ENCODE results near the gene SLC44A4. TPM values are rescaled to one million over a fixed set of nuclear protein-coding genes. Genes with fewer than 3 reads are reported as not detected.
"Not testable (repeated sequence)": the region's sequence is repeated elsewhere in the genome, so short reads cannot be mapped to it uniquely, and the experiment has no call there.

The SLC44A4 gene
- total RNA-seq, 1 experiment from 2014 or later = not detected

DNA sequence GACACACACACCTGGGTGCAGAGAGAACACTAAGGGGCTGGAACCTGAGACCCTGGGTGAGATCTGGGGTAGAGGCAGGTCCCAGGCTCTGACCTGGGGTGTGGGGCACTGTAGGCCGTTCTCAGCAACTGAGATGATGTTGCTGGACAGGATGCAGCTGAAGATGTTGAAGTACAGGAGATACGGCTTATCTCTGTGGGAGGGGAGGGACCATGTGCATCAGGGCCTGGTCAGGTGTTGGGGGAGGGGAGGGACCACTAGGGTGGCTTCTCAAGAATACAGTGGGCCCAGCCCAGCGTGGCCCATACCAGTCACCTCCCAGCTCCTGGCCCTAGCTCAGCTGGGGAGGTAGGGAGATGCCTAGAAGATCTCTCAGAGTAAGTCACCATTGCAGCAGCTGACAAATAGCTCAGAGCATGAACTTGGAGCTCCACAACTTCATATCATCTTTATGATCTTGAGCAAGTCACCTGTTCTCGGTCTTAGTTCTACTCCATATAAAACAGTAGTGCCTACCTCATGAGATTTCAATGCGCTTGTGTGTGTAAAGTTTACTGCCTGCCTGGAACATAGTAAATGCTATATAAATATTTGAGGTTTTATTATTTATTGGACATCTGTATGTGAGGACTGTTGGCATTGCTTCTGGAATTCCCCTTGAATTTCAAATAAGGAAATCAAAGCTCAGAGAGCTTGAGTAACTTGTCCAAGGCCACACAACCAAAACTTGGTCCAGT, 3.8 kb downstream of the SLC44A4 start:
- H3K79me2 ChIP-seq (ENCODE audit: low read length) = no peaks in the 10 kb centered on the region
- H3K36me3 ChIP-seq (ENCODE audit: insufficient read depth, low read length) = peaks cover 3% of the 10 kb centered on the region; the same call in 1 of the 2 replicates
- H3K9me2 ChIP-seq (replicated peaks; ENCODE audit: insufficient read depth, low read length) = no peaks in the 10 kb centered on the region
- H3K4me3 ChIP-seq (ENCODE audit: low read length) = no peak overlapping the region
- H2AFZ ChIP-seq (ENCODE audit: low read length) = no peak overlapping the region
- no peak for DNase-seq
- no peaks in the 10 kb centered on the region for H4K20me1 ChIP-seq (ENCODE audit: insufficient read depth, low read depth, low read length)
- H3K4me1 ChIP-seq (ENCODE audit: low read length) = no peaks in the 10 kb centered on the region
- no peak overlapping the region for H3K4me2 ChIP-seq (ENCODE audit: low read depth, low read length, poor library complexity, severe bottlenecking)
- H3K9me3 ChIP-seq (ENCODE audit: low read length) = no peaks in the 10 kb centered on the region
- no peaks in the 10 kb centered on the region for H3K27me3 ChIP-seq (ENCODE audit: low read length)
- H3K9ac ChIP-seq (ENCODE audit: low read length) = no peak overlapping the region
- no peak overlapping the region for H3K27ac ChIP-seq (ENCODE audit: low read length)

DNA sequence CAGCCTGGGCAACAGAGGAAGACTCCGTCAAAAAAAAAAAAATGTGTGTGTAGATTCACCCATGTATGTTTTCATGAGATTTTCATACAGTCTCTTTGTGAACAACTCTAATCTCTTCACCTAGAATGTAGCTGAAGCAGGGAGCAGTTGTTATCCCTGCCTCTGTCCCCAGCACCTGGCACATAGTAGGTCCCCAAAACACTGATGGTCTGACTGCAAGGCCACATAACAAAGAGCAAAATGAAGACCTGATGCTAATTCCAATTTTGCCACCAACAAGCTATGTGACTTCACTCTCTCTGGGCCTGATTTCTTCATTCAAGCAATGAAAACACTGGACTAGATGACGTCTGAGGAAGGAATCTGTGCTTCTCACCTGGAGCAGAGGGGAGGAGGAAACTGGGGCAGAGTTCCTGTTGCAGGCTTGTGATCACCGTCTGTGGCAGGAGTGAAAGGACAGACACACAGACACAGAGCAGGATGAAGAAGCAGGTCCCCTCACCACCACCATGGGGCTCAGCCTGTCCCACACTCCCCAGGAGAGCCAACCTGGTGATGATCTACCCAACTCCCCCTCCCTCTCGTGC, 4.6 kb downstream of the SLC44A4 start:
- H3K27ac ChIP-seq (ENCODE audit: low read length) = no peak overlapping the region
- H3K27me3 ChIP-seq (ENCODE audit: low read length) = no peaks in the 10 kb centered on the region
- H3K9ac ChIP-seq (ENCODE audit: low read length) = no peak overlapping the region
- H4K20me1 ChIP-seq (ENCODE audit: insufficient read depth, low read depth, low read length) = no peaks in the 10 kb centered on the region
- no peaks in the 10 kb centered on the region for H3K4me1 ChIP-seq (ENCODE audit: low read length)
- no peaks in the 10 kb centered on the region for H3K36me3 ChIP-seq (ENCODE audit: insufficient read depth, low read length)
- DNase-seq = no peak
- H3K4me2 ChIP-seq (ENCODE audit: low read depth, low read length, poor library complexity, severe bottlenecking) = no peak overlapping the region
- H3K9me3 ChIP-seq (ENCODE audit: low read length) = no peaks in the 10 kb centered on the region
- H3K79me2 ChIP-seq (ENCODE audit: low read length) = no peaks in the 10 kb centered on the region
- H3K4me3 ChIP-seq (ENCODE audit: low read length) = no peak overlapping the region
- H3K9me2 ChIP-seq (replicated peaks; ENCODE audit: insufficient read depth, low read length) = no peaks in the 10 kb centered on the region
- H2AFZ ChIP-seq (ENCODE audit: low read length) = no peak overlapping the region

DNA sequence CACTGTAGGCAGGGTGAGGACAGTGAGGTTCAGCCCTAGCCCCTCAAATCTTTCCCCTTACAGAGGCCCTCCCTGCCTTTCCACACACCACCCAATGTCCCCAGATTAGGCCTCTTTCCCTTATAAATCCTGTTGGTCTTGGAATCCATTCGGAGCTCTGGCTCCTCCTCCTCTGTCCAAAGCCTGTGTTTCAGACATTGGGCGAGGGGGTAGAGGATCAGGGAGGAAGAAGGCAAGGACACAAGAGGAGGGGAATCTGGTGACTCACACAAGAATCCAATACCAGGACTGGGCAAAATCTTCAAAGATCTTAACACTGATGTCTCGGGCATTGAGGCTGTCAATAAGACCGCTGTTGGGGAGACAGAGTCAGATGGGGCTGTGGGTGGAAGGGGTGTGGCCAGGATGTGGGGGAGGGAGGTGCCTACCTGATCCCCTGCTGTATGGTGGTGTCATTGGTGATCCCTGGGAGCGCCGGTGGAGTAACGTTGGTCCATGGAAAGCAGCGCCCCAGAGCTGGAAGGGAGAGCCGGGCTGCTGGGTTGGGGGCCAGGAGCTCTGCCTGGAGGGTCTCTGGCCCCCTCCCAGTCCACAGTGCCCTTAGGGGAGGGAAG, 7.6 kb downstream of the SLC44A4 start:
- H3K27me3 ChIP-seq (ENCODE audit: low read length) = no peaks in the 10 kb centered on the region
- H4K20me1 ChIP-seq (ENCODE audit: insufficient read depth, low read depth, low read length) = no peaks in the 10 kb centered on the region
- no peaks in the 10 kb centered on the region for H3K36me3 ChIP-seq (ENCODE audit: insufficient read depth, low read length)
- no peak overlapping the region for H3K4me2 ChIP-seq (ENCODE audit: low read depth, low read length, poor library complexity, severe bottlenecking)
- no peaks in the 10 kb centered on the region for H3K9me2 ChIP-seq (replicated peaks; ENCODE audit: insufficient read depth, low read length)
- H3K9ac ChIP-seq (ENCODE audit: low read length) = no peak overlapping the region
- DNase-seq = no peak
- H3K4me1 ChIP-seq (ENCODE audit: low read length) = no peaks in the 10 kb centered on the region
- no peak overlapping the region for H2AFZ ChIP-seq (ENCODE audit: low read length)
- H3K27ac ChIP-seq (ENCODE audit: low read length) = no peak overlapping the region
- H3K79me2 ChIP-seq (ENCODE audit: low read length) = no peaks in the 10 kb centered on the region
- no peaks in the 10 kb centered on the region for H3K9me3 ChIP-seq (ENCODE audit: low read length)
- H3K4me3 ChIP-seq (ENCODE audit: low read length) = no peak overlapping the region

DNA sequence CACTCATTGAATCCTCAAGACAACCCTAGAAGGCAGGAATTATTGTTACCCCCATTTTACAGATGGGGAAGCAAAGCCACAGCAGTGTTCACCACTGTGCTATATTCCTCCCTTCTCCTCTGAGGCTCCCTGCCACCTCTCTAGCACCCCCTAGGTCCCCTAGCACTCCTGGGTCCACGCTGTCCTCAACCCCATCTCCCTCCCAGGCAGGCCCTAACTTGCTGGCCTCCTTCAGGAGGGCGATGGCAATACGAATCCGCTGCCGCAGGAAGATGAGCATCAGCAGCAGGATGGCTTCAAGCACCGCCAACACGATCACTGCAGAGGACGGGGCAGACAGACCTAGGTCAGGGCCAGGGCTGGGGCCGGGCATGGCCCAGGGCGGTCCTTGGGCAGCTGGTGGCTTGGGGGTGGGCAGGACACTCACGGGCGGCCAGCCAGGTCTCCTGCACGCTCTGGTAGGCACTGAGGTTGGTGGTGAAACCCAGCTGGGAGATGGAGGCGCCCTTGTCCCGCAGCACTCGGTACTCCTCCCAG, 8.3 kb downstream of the SLC44A4 start:
- H3K9me2 ChIP-seq (replicated peaks; ENCODE audit: insufficient read depth, low read length) = no peaks in the 10 kb centered on the region
- no peaks in the 10 kb centered on the region for H3K27me3 ChIP-seq (ENCODE audit: low read length)
- no peaks in the 10 kb centered on the region for H3K9me3 ChIP-seq (ENCODE audit: low read length)
- no peaks in the 10 kb centered on the region for H4K20me1 ChIP-seq (ENCODE audit: insufficient read depth, low read depth, low read length)
- DNase-seq = peak; percentile 49
- no peaks in the 10 kb centered on the region for H3K79me2 ChIP-seq (ENCODE audit: low read length)
- H3K4me3 ChIP-seq (ENCODE audit: low read length) = no peak overlapping the region
- no peak overlapping the region for H3K27ac ChIP-seq (ENCODE audit: low read length)
- H3K4me1 ChIP-seq (ENCODE audit: low read length) = no peaks in the 10 kb centered on the region
- no peak overlapping the region for H2AFZ ChIP-seq (ENCODE audit: low read length)
- no peaks in the 10 kb centered on the region for H3K36me3 ChIP-seq (ENCODE audit: insufficient read depth, low read length)
- no peak overlapping the region for H3K4me2 ChIP-seq (ENCODE audit: low read depth, low read length, poor library complexity, severe bottlenecking)
- H3K9ac ChIP-seq (ENCODE audit: low read length) = no peak overlapping the region

DNA sequence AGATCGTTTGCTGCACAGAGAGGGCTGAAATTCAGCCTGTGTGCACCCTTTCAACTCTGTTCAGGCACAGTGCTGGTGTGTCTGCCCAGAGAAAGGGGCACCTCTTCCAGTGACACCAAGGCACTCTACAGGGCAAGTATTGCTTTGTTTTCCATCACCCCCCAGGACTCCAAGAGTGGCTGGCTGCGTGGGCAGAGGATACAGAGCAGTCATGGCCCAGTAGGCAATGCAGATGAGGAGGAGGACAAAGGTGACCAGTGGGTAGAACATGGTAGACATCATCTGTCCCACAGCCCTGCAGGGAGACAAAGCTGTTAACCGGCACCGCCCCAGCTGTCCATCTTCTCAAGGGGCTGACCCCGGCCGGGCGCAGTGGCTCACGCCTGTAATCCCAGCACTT, 9.5 kb downstream of the SLC44A4 start:
- Histone ChIP-seq H3K27ac (ENCODE audit: low read length) (no peak overlapping the region), H4K20me1 (ENCODE audit: insufficient read depth, low read depth, low read length) (no peaks in the 10 kb centered on the region), H3K27me3 (ENCODE audit: low read length) (no peaks in the 10 kb centered on the region), H3K9ac (ENCODE audit: low read length) (no peak overlapping the region), H3K9me2 (replicated peaks; ENCODE audit: insufficient read depth, low read length) (no peaks in the 10 kb centered on the region), H3K36me3 (ENCODE audit: insufficient read depth, low read length) (no peaks in the 10 kb centered on the region), H3K4me1 (ENCODE audit: low read length) (no peaks in the 10 kb centered on the region), H3K9me3 (ENCODE audit: low read length) (no peaks in the 10 kb centered on the region), H3K4me2 (ENCODE audit: low read depth, low read length, poor library complexity, severe bottlenecking) (no peak overlapping the region), H2AFZ (ENCODE audit: low read length) (no peak overlapping the region), H3K79me2 (ENCODE audit: low read length) (no peaks in the 10 kb centered on the region), H3K4me3 (ENCODE audit: low read length) (no peak overlapping the region)
- no peak for DNase-seq

DNA sequence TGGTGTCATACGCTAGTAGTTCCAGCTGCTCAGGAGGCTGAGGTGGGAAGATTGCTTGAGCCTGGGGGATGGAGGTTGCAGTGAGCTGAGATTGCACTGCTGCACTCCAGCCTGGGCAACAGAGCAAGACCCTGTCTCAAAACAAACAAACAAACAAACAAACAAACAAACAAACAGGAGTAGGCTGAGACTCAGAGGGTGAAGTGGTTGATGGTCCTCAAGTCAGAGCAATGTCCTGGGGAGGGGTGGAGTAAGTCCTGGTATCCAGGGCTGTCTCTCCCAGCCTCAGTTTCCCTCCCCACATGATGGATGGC, 10.2 kb downstream of the SLC44A4 start:
- H3K4me3 ChIP-seq (ENCODE audit: low read length); H4K20me1 ChIP-seq (ENCODE audit: insufficient read depth, low read depth, low read length); H3K36me3 ChIP-seq (ENCODE audit: insufficient read depth, low read length); H3K79me2 ChIP-seq (ENCODE audit: low read length); H3K27ac ChIP-seq (ENCODE audit: low read length); H3K9me2 ChIP-seq (replicated peaks; ENCODE audit: insufficient read depth, low read length); H3K9me3 ChIP-seq (ENCODE audit: low read length); H3K4me1 ChIP-seq (ENCODE audit: low read length); H3K9ac ChIP-seq (ENCODE audit: low read length); H2AFZ ChIP-seq (ENCODE audit: low read length); H3K27me3 ChIP-seq (ENCODE audit: low read length); H3K4me2 ChIP-seq (ENCODE audit: low read depth, low read length, poor library complexity, severe bottlenecking); DNase-seq: not testable (repeated sequence)

DNA sequence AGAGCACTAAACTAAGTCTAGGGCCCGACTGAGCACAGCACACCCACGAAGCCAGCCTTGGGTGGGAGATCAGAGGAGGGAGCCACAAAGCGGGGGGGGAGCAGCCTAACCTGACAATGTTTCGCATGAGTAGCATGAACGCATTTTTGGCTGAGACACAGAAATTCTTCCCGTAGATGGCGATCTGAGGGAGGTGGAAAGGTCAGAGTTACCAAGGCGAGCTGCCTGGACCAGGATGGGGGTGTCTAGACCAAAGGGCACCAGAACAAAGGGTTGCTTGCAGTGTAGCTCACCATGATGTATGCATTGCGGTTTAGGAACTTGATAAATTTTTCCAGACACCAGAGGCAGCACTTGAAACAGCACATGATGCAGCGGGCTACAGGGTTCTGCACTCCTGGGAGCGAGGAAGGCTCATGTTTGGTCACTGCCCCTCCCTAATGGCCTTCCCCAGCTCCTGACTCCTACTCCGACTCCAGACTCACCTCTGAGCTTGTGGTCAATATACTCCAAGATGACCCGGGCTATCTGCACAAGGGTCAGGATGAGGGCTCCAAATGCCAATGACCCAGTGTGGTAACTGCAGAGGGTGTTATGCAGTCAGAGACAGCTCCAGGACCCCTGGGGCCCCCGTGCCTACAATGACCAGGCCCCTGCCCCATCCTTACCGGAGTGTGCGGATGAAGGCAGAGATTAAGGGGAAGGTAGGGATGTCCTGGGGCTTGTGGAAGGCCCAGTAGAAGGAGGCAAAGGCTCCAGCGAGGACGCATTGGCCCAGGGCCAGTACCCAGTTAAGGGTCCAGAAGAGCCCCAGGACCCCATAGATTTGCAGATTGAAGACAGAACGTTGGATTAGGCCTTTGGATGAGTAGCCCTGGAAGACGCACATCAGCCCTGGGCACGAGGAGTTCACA, 13.3 kb downstream of the SLC44A4 start:
- no peak overlapping the region for H3K4me2 ChIP-seq (ENCODE audit: low read depth, low read length, poor library complexity, severe bottlenecking)
- no peaks in the 10 kb centered on the region for H3K36me3 ChIP-seq (ENCODE audit: insufficient read depth, low read length)
- no peak overlapping the region for H3K4me3 ChIP-seq (ENCODE audit: low read length)
- no peaks in the 10 kb centered on the region for H3K9me2 ChIP-seq (replicated peaks; ENCODE audit: insufficient read depth, low read length)
- H3K9ac ChIP-seq (ENCODE audit: low read length) = no peak overlapping the region
- no peaks in the 10 kb centered on the region for H3K79me2 ChIP-seq (ENCODE audit: low read length)
- no peak for DNase-seq
- no peak overlapping the region for H2AFZ ChIP-seq (ENCODE audit: low read length)
- no peaks in the 10 kb centered on the region for H3K9me3 ChIP-seq (ENCODE audit: low read length)
- no peaks in the 10 kb centered on the region for H4K20me1 ChIP-seq (ENCODE audit: insufficient read depth, low read depth, low read length)
- H3K4me1 ChIP-seq (ENCODE audit: low read length) = peaks cover 22% of the 10 kb centered on the region
- H3K27me3 ChIP-seq (ENCODE audit: low read length) = no peaks in the 10 kb centered on the region
- no peak overlapping the region for H3K27ac ChIP-seq (ENCODE audit: low read length)

DNA sequence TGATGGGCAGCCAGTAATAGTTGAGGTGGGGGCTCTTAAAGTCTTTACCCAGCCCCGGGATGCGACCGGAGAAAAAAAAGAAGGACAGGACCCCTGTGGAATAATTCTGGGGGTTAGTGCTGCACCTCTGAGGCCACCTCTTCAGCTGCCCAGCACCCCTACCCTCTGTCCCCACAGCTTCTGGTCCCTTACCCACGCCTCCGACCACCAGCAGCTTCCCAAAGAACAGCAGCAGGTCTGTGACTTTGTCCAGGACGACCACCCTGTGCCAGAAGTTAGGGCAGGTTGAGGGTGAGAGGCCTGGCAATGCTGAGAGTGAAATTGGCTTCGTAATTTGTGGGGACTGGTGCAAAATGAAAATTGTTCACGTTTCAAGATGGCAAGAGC, 14.0 kb downstream of the SLC44A4 start:
- H3K79me2 ChIP-seq (ENCODE audit: low read length) = no peaks in the 10 kb centered on the region
- H4K20me1 ChIP-seq (ENCODE audit: insufficient read depth, low read depth, low read length) = no peaks in the 10 kb centered on the region
- no peak overlapping the region for H3K27ac ChIP-seq (ENCODE audit: low read length)
- no peaks in the 10 kb centered on the region for H3K9me2 ChIP-seq (replicated peaks; ENCODE audit: insufficient read depth, low read length)
- no peak overlapping the region for H3K4me3 ChIP-seq (ENCODE audit: low read length)
- no peak overlapping the region for H3K9ac ChIP-seq (ENCODE audit: low read length)
- peaks cover 22% of the 10 kb centered on the region for H3K4me1 ChIP-seq (ENCODE audit: low read length)
- no peak for DNase-seq
- no peaks in the 10 kb centered on the region for H3K36me3 ChIP-seq (ENCODE audit: insufficient read depth, low read length)
- no peaks in the 10 kb centered on the region for H3K9me3 ChIP-seq (ENCODE audit: low read length)
- H3K27me3 ChIP-seq (ENCODE audit: low read length) = no peaks in the 10 kb centered on the region
- H3K4me2 ChIP-seq (ENCODE audit: low read depth, low read length, poor library complexity, severe bottlenecking) = no peak overlapping the region
- no peak overlapping the region for H2AFZ ChIP-seq (ENCODE audit: low read length)
